HG02852 (cell line): ENCODE results near the gene OXCT1.
"Not testable (repeated sequence)": the region's sequence is repeated elsewhere in the genome, so short reads cannot be mapped to it uniquely, and the experiment has no call there.

Experiments used
- ATAC-seq: cut with Tn5 transposase; IDR thresholded peaks from one replicate; pipeline ENCODE4 v1.9.1; 2021; ENCODE audit warnings: mild to moderate bottlenecking, moderate library complexity; ENCODE audit not compliant: unreplicated experiment

Gene OXCT1

DNA sequence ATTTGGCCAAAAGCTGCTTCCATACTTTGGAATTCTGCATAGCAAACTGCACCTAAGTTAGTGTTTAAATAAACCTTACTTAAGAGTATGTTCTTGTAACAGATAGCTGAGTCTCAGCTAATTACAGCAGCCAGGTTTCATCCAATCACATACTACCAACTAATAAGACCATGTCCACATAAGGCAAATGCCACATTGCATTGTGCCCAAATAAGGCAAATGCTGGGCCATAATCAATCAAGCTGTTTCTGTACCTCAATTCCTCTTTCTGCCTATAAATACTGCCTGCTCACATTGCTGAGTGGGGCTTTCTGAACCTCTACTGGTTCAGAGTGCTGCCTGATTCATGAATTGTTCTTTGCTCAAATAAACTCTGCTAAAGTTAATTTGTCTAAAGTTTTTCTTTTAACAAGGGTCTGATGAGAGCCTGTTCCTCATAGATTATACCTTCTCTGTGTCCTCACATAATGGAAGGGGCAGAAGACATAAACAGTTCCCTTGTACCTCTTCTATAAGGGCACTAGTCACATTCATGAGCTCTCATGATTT, 4.4 kb upstream of the OXCT1 start:
- ATAC-seq: no peak

DNA sequence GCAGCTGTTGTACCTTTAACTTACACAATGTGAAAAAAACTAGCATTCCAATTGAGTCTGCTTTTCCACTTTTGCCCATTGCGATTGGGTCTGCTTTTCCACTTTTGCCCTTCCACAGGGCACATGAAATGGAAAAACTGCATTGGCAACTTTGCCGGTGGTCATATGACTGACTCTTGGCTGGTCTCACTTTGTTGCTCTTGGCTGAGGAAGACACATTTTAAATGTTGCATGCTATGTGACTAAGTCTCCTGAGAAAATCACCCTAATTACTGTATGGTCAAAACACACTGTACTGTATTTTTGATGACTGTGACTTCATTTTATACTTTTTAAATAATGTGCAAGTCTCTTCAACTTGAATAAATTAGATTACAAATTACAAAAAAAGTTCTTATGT, 1.6 kb upstream of the OXCT1 start:
- no peak for ATAC-seq

DNA sequence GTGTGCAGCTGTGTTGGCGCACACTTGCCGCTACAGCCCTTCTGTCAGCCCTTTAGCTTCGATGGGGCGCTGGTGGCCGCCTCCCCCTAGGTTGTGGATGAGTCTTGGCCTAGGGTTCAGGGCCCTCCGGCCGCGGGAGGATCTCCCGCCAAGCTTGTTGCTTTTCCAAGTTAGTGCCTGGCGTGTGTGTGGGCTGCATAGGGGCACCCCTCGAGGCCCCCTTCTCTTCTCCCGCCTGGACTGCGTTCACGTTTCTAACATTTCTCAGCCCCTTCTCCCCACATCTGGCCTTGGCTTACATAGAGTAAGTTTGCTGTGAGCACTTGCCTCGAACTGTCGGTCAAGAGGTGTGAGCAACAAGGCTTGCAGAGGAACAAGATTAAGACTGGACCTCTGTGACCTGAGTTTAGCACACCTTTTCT, 413 bp upstream of the OXCT1 start:
- no peak for ATAC-seq

DNA sequence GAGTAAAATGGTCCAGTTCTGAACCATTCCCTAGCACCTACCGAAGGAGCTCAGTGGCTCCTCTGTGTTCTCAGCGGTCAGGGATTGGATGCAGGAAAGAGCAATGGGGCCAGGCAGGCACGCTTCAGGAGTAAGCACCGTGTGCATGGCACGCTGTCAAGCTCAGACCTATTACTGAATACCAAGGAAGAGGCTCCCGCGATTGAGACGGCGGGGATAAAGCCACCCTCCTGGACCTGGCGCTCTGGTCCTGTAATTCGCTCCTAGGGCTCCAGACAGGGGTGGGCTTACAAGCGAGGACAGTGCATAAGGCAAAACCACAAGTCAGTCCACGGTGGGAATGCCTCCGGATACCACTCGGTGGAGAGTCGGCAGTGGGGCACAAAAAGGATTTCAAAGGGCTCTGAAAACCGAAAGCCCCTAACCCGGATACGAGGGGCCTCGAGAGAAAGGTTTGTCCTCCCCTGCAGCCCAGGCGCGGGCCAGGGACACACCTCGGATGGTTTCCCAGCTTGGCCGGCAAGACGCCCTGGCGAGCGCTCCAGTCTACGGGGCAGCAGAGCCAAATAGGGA, 988 bp downstream of the OXCT1 start:
- no peak for ATAC-seq

DNA sequence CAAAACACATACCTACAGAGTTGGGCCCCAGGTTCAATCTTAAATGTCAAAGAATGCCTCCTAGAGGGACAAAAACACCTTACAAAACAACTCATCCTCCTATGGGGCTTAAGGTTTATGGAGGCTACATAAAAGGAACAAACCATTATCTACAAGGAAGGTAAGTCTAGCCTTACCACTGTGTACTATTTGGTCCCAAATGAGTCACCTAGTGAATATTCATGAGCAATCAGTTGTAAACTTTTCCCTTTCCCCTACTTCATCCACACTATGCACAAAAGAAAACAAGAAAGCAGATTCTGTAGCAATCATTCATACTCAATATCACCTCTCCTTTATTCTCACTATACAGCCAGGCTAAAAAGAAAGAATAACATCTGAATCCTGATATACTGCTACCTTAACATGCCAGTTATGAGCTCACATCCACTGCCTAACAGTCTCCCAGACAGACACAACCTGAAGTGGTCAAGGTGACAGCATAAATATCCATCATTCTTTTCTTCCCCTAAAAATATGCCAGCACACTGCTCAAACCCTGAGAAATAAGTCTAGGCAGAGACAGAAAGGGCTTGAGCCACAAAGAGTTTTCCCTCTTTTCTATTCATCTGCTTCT, 6.2 kb downstream of the OXCT1 start:
- ATAC-seq: no peak

DNA sequence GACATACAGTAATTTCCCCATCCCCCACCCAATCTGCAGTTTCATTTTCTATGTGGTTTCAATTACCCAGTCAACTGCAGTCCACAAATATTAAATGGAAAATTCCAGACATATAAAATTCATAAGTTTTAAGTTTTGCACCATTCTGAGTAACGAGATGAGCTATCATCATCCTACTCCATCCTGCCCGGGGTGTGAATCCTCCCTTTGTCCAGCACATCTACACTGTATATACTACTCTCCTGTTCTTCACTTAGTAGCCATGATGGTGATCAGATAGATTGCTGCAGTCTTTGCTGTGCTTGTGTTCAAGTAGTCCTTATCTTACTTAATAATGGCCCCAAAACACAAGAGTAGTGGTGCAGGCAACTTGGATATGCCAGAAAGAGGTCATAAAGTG, 11.3 kb downstream of the OXCT1 start:
- no peak for ATAC-seq

DNA sequence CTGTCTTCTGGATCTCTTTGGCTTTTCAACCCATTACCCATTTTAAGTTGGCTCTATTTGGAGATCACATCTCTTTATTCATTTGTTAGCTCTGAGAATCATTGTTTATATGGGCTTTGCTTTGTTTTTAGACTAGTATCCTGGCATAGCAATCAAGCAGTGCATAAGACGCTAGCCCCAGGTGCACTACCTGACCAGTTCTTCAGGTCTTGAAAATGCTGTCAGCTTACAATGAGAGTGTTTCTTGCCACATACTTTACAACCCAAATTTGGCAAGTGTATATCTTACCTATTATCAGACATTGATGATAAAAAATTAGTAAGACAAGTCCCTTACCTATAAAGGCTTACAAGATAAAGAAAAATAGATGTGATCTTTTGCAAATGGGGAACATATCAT, 12.2 kb downstream of the OXCT1 start:
- ATAC-seq: no peak

DNA sequence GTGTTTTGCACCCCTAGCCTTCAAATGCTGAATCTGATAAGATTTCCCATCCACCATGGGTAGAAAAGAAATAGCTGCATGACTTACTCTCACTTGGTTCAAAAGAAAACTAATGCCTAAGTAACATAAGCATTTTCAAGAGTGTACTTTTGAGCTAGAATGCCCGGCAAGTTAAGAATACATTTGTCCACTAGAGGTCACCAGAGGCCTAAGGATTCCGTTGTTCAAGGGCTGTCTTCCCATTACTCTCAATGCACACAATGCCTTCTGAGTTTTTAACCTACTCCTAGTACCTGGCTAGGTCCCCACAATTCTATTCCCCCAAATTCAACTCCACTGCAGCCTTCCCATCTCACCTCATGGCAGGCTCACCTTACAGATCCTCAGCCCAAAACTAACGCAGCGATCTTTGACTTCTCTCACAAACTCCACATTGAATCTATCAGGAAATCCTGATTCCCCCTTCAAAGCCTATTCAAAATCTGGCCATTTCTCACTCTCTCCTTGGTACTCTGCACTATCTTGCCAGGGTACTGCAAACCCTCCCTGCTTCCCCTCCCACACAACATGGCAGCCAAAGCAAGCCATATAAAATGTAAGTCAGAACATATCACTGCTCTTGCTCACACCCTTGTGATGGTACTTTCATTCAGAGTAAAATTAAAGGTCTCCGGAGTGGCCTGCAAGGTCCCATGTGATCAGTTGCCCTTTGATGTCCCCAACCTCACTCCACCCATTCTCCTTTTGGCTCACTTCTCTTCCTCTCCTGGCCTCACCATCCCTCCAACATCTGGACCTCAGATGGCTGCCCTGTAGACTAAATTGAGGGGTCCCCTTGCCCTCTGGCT, 13.4 kb downstream of the OXCT1 start:
- peak; percentile 91 for ATAC-seq

DNA sequence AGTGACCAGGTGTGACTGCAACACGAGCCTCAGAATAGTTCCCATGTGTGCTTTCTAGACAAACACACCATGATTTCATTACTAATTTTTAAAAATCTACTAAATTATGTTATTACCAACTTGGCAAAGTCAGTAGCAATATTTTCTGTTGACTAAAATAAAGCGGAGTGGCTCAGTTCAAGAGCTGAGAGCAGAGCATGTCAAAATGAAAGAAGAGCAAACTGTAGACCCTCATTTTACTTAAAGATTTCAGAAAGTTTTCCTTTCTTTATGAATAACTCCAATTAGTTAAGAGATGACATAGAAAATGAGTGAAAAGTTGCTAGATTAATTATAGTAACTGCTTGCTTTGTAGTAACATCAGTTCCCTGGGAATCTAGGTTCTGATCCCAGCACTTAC, 17.9 kb downstream of the OXCT1 start:
- ATAC-seq: no peak

DNA sequence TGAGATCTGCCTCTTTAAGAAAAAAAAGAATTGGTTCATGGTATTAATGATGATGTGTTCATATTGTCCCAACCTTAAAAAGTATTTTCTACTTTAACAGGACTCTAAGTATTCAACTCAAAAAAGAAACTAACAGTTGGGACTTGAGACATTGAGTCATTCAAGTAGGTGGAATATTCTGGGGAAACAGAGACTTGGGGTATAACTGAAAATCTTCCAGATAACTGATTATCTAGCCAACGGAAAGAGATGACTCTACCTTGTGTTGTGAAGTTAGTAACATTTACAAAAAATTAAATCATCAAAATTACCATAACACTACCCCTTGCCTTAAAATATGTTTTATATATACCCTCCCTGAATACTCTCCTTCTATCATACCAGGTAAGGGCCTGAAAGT, 19.1 kb downstream of the OXCT1 start:
- no peak for ATAC-seq

DNA sequence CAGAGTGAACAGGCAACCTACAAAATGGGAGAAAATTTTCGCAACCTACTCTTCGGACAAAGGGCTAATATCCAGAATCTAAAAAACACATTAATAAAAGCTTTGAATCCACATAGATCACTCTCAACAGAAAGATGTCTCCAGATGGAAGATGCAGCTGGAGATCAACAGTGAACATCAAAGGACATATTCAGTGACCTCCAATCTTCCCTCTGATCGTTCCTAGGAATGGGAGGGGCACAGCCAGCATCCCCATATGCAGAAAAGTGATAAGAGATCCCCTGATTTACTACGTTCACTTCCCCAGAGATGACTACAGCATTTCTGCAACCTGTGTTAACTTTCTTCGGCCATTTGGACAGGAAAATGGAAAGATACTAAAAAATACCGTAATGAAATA, 21.2 kb downstream of the OXCT1 start:
- ATAC-seq: no peak

DNA sequence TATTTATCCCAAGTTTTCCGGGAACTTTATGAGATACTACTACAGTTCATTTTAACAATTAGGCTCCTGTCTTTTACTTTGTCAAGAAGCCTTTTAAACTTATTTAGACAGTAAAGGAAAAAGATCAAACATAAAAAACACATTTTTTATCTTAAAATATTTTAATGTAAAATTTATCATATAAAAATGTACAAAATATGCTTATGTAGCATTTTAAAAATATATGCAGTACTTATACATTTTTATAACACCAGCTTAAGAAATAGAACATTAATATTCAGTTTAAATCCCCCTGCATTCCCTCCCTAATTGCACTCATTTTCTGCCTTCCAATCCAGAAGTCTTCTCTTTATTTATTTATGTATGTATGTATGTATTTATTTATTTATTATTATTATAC, 24.5 kb downstream of the OXCT1 start:
- not testable (repeated sequence) for ATAC-seq

DNA sequence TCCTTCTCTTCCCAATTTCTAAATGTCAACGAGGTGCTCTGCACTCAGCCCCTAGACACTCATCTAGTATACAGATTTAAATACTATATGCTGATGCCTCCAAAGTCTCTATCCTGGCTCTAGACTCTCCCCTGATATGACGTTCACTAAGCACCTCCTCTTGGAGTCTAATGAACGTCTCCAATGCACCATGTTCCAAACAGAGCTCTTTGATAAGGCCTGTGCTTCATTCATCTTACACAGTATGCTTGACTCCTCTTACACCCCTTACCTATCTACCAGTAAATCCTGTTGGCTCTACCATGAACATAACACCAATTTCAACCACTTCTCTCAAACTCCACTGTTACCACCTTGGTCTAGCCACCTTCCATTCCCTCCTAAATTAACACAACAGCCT, 25.7 kb downstream of the OXCT1 start:
- no peak for ATAC-seq

DNA sequence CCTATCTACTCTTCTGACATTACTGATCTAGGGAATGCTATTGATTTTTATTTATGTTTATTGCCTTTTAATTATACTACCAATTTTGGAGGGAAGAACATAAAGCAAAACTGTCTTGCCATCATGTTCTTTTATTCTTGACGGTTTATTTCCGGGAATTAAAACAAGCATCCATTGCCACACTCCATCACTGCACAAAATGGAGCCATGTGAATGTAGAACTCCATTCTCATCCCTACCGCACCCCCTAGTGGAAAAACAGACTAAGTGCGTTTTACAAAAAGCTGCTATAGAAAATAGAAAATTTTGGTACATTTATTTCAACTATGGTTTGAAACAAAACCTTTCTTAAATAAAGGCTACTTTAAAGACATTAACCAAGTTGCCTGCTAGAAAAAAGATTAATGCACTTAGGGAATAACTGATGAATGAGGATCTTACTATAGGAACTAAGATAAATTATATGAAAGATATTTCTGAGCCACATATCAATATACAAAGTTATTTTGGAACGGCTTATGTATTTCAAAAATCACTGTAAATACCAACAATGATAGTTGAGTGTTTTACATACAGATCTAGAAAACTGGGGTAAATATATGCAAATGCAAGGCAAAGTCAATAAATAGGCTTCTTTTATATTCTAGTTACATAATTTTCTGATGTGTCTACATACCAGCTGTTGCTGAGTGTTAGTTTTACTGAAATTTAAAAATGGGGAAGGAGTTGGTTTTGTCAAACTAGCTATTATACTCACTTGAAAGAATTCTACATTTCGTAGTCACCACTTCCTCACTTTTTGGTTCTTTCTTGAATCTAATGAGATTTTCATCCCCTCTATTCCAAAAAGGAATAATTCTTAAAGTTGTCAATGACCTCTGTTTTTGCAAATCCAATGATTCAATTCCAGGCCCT, 26.5 kb downstream of the OXCT1 start:
- ATAC-seq: peak; percentile 52

DNA sequence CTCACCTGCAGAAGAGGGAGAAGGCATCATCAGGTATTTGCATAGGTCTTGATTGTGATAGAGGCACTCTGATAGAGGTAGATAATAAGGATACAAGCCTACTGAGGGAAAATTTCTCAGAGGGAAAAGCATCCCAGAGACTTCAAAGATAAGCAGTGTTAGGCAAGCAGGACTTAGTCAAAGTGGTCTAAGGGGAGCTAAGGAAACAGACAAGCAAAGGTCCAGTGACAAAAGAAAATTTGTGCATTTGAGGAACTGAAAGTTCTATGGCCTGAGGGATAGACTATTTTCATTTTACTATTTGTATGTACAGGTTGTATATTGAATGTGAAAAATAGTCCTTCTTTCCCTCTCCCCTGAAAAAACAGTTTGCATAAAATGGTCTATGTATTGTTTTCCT, 27.4 kb downstream of the OXCT1 start:
- ATAC-seq: peak; percentile 84

DNA sequence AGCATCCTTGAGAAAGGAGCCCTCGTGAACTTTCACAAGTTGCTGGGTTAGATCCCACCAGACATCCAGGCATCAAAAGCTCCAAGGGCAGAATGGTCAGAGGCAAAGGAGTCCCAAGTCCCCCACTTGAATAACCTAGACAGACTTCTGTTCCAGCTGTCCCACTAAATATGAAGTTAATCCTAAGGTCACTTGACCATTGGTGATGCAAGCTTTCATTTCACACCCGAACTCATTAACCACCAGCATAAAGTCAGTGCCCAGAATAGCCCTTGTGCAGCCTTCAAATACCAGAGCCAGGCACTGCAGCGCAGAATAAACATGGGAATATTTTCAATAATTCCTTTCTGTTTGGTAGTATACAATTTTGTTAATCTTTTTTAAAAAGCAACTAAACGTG, 28.9 kb downstream of the OXCT1 start:
- no peak for ATAC-seq

DNA sequence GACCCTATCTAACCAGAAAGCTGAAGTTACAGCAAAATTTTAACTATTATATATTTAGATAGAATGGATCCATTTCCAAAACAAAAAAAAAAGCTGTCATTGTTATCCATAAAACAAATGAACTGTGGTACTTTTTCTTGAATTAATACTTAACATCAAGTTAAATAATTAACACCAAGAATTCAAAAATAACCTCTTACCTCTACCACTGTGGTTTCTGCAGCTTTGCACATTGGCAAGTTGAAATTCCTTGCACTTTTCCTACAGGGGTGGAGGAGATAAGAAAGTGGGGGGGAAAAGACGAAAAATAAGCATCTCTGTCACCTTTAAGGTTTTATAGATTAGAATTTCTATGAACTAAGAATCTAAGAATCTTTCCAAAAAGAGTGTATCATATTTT, 30.0 kb downstream of the OXCT1 start:
- ATAC-seq: no peak

DNA sequence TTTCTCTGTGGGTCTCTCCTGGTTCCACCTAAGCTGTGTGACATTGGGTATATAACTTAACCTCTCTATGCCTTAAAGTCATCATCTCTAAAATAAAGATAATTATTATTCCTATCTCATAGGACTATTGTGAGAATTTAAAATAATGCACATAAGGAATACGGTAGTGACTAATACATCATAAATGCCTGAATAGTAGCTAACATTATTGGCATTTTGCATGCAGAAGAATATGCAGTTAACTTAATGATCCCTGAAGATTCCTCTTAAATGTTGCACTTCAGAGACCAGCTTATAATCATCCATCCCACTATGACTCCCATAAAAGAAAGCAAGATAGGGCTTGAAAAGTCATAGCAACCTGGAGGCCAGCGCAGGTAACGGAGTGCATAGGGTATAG, 32.4 kb downstream of the OXCT1 start:
- no peak for ATAC-seq

DNA sequence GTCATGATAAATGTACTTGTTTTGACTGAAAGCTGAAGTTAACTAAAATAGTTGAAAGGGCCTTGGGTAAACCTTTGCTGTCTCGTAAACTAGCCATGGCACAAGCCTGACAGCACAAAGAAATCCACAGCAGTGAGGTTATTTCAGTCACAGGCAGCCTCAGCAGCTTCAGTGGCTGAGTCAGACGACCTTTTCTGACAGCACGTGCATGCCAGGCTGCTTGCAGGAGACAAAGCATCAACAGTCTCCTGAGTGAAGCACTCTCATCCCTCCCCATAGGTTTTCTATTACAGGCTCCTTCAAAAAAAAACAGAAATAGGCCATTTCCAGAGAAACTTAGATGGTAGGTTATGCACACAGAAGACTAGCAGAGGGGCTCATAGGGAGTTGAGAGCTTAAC, 34.6 kb downstream of the OXCT1 start:
- ATAC-seq: no peak

DNA sequence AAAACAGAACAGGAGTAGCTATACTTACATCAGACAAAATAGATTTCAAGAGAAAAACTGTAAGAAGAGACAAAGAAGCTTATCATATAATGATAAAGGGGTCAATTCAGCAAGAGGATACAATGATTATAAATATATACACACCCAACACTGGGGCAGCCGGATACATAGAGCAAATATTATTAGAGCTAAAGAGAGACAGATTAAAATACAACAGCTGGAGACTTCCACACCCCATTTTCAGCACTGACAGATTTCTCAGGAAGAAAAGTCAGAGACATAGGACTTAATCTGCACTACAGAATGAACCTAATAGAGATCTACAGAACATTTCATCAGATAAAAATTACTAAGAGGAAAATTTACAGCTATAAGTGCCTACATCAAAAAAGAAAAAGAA, 35.7 kb downstream of the OXCT1 start:
- ATAC-seq: no peak

DNA sequence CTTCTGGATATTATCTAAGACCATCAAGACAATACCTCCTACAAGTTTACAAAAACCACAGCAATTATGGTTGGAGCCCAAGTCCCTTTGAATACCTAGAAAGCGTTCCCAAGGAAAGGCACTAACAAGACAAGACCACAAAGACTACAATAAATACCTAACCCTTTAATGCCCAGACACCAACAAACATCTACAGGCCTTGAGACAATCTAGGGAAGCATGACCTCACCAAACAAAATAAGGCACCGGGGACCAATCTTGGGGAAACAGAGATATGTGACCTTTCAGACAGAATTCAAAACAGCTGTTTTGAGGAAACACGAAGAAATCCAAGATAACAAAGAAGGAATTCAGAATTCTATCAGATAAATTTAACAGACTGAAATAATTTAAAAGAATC, 37.8 kb downstream of the OXCT1 start:
- ATAC-seq: no peak
